ENCODE results near the gene HIVEP3. TPM values are rescaled to one million over a fixed set of nuclear protein-coding genes. Genes with fewer than 3 reads are reported as not detected.
A peak's percentile ranks its signal among the peaks of the same experiment; 100 is the strongest.

Gene HIVEP3
- total and polyA plus RNA-seq, 2 of the 13 experiments (the other 11 are each of a cell fraction or from before 2014, with no cell fraction given): 0.05 TPM; not detected in 1

GRCh38 chr1:41739061-41739955 is 179.4 kb downstream of the HIVEP3 start:
- no peak overlapping the region for H3K4me3 ChIP-seq (replicated peaks in 1 of 3; ENCODE audit: insufficient read depth in 1 of 3, low read depth in 2 of 3, low read length in 3 of 3)
- BruUV-seq (replicated peaks): no TSS peak
- H3K27ac ChIP-seq (ENCODE audit: extremely low read length, insufficient read depth, low read length): no peak overlapping the region
- DNase-seq (ENCODE audit: low spot score) (no peak), FAIRE-seq (no peak), ATAC-seq (no peak)
- intact Hi-C loops (cut with micrococcal nuclease; ENCODE audit: unreplicated experiment): no loop called here
- no peaks in the 10 kb centered on the region for H3K36me3 ChIP-seq (replicated peaks in 1 of 2; ENCODE audit: control insufficient read depth in 1 of 2, insufficient read depth in 2 of 2, low read length in 2 of 2)
- no peaks in the 10 kb centered on the region for H3K79me2 ChIP-seq (ENCODE audit: insufficient read depth, low read length)
- H3K9ac ChIP-seq (ENCODE audit: insufficient read depth, low read depth, low read length): no peak overlapping the region
- 56% methylated on average over 9 of the region's 21 CpGs for WGBS (ENCODE audit: low lambda C conversion rate)
- no peaks in the 10 kb centered on the region for H3K9me3 ChIP-seq (ENCODE audit: low read length)
- ChIA-PET POLR2A (no interaction called here), CTCF (ENCODE audit: low intra/inter-chr PET ratio, low total read pairs) (no interaction called here)
- H3K4me2 ChIP-seq (ENCODE audit: low read depth, low read length): no peak overlapping the region; the same call in 1 of the 2 replicates
- in situ Hi-C loops (cut with HindIII; ENCODE audit: extremely low pct_ligation_motif_present, low pct_unique_long_range_greater_than_20kb): no loop called here
- TF ChIP-seq GFI1 (CRISPR knock-in tag; IDR thresholded peaks at IDR 0.05; ENCODE audit: borderline replicate concordance) (no peak), ZNF629 (CRISPR knock-in tag; conservative IDR thresholded peaks at IDR 0.05) (peak; percentile 69)
- TF ChIP-seq, protein P1, sequence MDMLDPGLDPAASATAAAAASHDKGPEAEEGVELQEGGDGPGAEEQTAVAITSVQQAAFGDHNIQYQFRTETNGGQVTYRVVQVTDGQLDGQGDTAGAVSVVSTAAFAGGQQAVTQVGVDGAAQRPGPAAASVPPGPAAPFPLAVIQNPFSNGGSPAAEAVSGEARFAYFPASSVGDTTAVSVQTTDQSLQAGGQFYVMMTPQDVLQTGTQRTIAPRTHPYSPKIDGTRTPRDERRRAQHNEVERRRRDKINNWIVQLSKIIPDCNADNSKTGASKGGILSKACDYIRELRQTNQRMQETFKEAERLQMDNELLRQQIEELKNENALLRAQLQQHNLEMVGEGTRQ (IDR thresholded peaks at IDR 0.05; ENCODE audit: low read depth, low read length): no peak
- TF ChIP-seq, protein P1 (CRISPR knock-in tag; IDR thresholded peaks at IDR 0.05; ENCODE audit: borderline replicate concordance): peak; percentile 49; the same call in 1 of the 2 replicates
- H3K4me1 ChIP-seq (ENCODE audit: insufficient read depth, low read length): no peaks in the 10 kb centered on the region
- peaks cover 0 to 1% of the 10 kb centered on the region in 2 experiments; a peak in 1 of 5 replicates for H3K27me3 ChIP-seq (ENCODE audit: control insufficient read depth in 1 of 2, insufficient read depth in 2 of 2, low read length in 2 of 2)
- no peaks in the 10 kb centered on the region for H4K20me1 ChIP-seq (ENCODE audit: insufficient read depth, low read length)
- H2AFZ ChIP-seq (ENCODE audit: low read length): no peak overlapping the region

DNA sequence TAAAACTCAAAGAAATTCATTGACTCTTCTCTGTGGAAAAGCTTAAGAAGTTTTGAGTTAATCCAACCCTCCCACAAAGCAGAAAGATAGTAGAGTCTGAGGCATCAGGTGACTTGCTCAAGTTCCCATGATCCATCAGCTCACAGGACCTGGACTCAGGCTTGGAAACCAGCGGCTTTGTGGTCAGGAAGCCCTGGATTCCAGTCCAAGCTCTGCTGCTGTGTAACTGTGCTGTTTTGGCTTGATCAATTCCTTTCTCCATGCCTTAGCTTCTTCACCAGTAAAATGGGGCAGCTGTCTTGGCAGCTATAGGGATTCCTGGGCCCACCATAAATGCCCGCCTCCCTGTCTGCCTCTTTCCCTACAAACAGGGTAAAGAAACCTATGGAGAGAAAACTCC is 180.2 kb downstream of the HIVEP3 start:
- Histone ChIP-seq H3K4me1 (ENCODE audit: insufficient read depth, low read length) (no peaks in the 10 kb centered on the region), H2AFZ (ENCODE audit: low read length) (no peak overlapping the region), H3K9me3 (ENCODE audit: low read length) (no peaks in the 10 kb centered on the region), H3K9ac (ENCODE audit: insufficient read depth, low read depth, low read length) (no peak overlapping the region), H3K27me3 (ENCODE audit: control insufficient read depth in 1 of 2, insufficient read depth in 2 of 2, low read length in 2 of 2) (peaks cover 0 to 1% of the 10 kb centered on the region in 2 experiments; a peak in 1 of 5 replicates), H4K20me1 (ENCODE audit: insufficient read depth, low read length) (no peaks in the 10 kb centered on the region), H3K36me3 (replicated peaks in 1 of 2; ENCODE audit: control insufficient read depth in 1 of 2, insufficient read depth in 2 of 2, low read length in 2 of 2) (no peaks in the 10 kb centered on the region), H3K4me2 (ENCODE audit: low read depth, low read length) (no peak overlapping the region), H3K79me2 (ENCODE audit: insufficient read depth, low read length) (no peaks in the 10 kb centered on the region), H3K4me3 (replicated peaks in 1 of 3; ENCODE audit: insufficient read depth in 1 of 3, low read depth in 2 of 3, low read length in 3 of 3) (no peak overlapping the region), H3K27ac (ENCODE audit: extremely low read length, insufficient read depth, low read length) (no peak overlapping the region)
- ATAC-seq (no peak), DNase-seq (ENCODE audit: low spot score) (no peak), FAIRE-seq (no peak)
- ChIA-PET CTCF (ENCODE audit: low intra/inter-chr PET ratio, low total read pairs) (no interaction called here), POLR2A (no interaction called here)
- WGBS (ENCODE audit: low lambda C conversion rate): 37% methylated on average over 2 of the region's 2 CpGs
- intact Hi-C loops (cut with micrococcal nuclease; ENCODE audit: unreplicated experiment): no loop called here
- BruUV-seq (replicated peaks): no TSS peak
- in situ Hi-C loops (cut with HindIII; ENCODE audit: extremely low pct_ligation_motif_present, low pct_unique_long_range_greater_than_20kb): no loop called here
- TF ChIP-seq CBX5 (CRISPR knock-in tag; IDR thresholded peaks at IDR 0.05; ENCODE audit: borderline replicate concordance) (no peak), ZBTB2 (CRISPR knock-in tag; IDR thresholded peaks at IDR 0.05; ENCODE audit: low read depth) (no peak), ZNF446 (CRISPR knock-in tag; IDR thresholded peaks at IDR 0.05) (no peak), ARHGAP35 (CRISPR knock-in tag; IDR thresholded peaks at IDR 0.05; ENCODE audit: borderline replicate concordance) (no peak), KAT2B (IDR thresholded peaks at IDR 0.05; ENCODE audit: borderline replicate concordance, low read depth, low read length) (no peak), ZNF572 (CRISPR knock-in tag; IDR thresholded peaks at IDR 0.05) (no peak), CAMTA2 (CRISPR knock-in tag; IDR thresholded peaks at IDR 0.05; ENCODE audit: borderline replicate concordance) (no peak)
- TF ChIP-seq, protein P2, sequence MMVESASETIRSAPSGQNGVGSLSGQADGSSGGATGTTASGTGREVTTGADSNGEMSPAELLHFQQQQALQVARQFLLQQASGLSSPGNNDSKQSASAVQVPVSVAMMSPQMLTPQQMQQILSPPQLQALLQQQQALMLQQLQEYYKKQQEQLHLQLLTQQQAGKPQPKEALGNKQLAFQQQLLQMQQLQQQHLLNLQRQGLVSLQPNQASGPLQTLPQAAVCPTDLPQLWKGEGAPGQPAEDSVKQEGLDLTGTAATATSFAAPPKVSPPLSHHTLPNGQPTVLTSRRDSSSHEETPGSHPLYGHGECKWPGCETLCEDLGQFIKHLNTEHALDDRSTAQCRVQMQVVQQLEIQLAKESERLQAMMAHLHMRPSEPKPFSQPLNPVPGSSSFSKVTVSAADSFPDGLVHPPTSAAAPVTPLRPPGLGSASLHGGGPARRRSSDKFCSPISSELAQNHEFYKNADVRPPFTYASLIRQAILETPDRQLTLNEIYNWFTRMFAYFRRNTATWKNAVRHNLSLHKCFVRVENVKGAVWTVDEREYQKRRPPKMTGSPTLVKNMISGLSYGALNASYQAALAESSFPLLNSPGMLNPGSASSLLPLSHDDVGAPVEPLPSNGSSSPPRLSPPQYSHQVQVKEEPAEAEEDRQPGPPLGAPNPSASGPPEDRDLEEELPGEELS (CRISPR knock-in tag; IDR thresholded peaks at IDR 0.05): no peak

Measured in HepG2 (cell line).